HUES64 (cell line): ENCODE measurements around the gene CPE.

ENCODE experiments used
- H3K27ac ChIP-seq: 2 replicates; pipeline ENCODE4 v1.7.0; 2013; ENCODE audit warnings: low read depth, low read length, inconsistent platforms
- H3K27me3 ChIP-seq: 2 replicates; pipeline ENCODE4 v1.6.1; 2013; ENCODE audit warnings: mild to moderate bottlenecking, low read length; ENCODE audit not compliant: insufficient read depth
- H3K36me3 ChIP-seq: 2 replicates; pipeline ENCODE4 v1.6.1; 2013; ENCODE audit warnings: mild to moderate bottlenecking, low read length; ENCODE audit not compliant: insufficient read depth
- H3K4me1 ChIP-seq: 2 replicates; pipeline ENCODE4 v1.6.1; 2013; ENCODE audit warnings: mild to moderate bottlenecking, low read length, moderate library complexity; ENCODE audit not compliant: insufficient read depth
- H3K4me3 ChIP-seq: 2 replicates; pipeline ENCODE4 v1.5.1; 2013; ENCODE audit warnings: mild to moderate bottlenecking, low read length, moderate library complexity
- H3K9ac ChIP-seq: 2 replicates; pipeline ENCODE4 v1.6.1; 2013; ENCODE audit warnings: mild to moderate bottlenecking, low read depth, low read length
- H3K9me3 ChIP-seq: 2 replicates; pipeline ENCODE4 v1.6.1; 2013; ENCODE audit warnings: low read depth, low read length; ENCODE audit not compliant: insufficient read depth
- WGBS: fragments of 150-250, 120-280 bp; methylation state at CpG from one replicate; pipeline ENCODE4 v1.1.7; 2013; ENCODE audit warnings: missing lambda C conversion rate; 5-methylcytosine and 5-hydroxymethylcytosine counted together

Gene CPE

DNA sequence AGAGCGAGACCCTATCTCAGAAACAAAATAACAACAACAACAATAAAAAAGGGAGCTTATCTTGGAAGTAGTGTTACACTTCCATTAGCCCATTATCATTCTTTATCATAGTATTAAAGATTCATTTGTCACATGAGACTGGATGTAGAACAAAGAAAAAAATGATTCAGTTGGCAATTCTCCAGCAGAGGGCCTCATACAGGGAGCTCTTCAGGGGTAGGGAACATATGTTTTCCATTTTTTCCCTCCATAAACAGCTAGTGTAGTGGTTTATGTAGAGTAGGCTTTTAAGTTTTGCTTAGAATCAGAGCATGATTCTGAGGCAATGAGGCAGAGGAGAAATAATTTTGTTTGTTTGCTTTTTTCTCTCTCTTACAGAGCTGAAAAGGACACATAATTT is 5.8 kb downstream of the CPE start:
- Histone ChIP-seq H3K4me3 (no peak overlapping the region), H3K9ac (no peak overlapping the region), H3K9me3 (no peaks in the 10 kb centered on the region), H3K27me3 (peaks cover 9% of the 10 kb centered on the region), H3K36me3 (no peaks in the 10 kb centered on the region), H3K4me1 (peaks cover 34% of the 10 kb centered on the region), H3K27ac (no peak overlapping the region)
- 100% methylated on average over 1 of the region's 1 CpG for WGBS

DNA sequence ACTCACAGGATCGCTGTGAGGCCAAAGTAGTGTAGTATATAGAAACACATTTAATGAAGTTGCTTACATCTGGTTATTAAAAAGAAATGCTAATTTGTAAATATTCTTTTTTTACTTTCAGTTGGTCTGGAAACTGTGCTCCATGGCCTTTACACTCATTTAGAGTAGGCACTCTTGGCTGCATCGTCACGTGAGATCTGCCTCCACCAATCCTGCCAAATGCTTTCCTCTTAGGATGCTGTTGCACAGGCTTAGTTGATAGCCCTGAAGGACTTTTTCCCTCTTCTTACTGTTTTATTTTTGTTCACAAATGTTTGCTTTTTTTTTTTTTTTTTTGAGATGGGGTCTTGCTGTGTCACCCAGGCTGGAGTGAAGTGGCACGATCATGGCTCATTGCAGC is 6.3 kb downstream of the CPE start:
- Histone ChIP-seq H3K27ac (no peak overlapping the region), H3K9me3 (no peaks in the 10 kb centered on the region), H3K36me3 (no peaks in the 10 kb centered on the region), H3K4me3 (no peak overlapping the region), H3K27me3 (peaks cover 4% of the 10 kb centered on the region), H3K4me1 (peaks cover 31% of the 10 kb centered on the region), H3K9ac (no peak overlapping the region)
- 96% methylated on average over 4 of the region's 4 CpGs for WGBS

- no peak overlapping the region for H3K27ac ChIP-seq
- H3K27me3 ChIP-seq = no peaks in the 10 kb centered on the region; the same call in 1 of the 2 replicates
- H3K9me3 ChIP-seq = no peaks in the 10 kb centered on the region
- H3K36me3 ChIP-seq = no peaks in the 10 kb centered on the region
- no peak overlapping the region for H3K4me3 ChIP-seq
- peaks cover 19% of the 10 kb centered on the region; the same call in 1 of the 2 replicates for H3K4me1 ChIP-seq
- no peak overlapping the region for H3K9ac ChIP-seq
- WGBS = 100% methylated on average over 1 of the region's 1 CpG
Observed at GRCh38 chr4:165386328-165386727, 7.5 kb downstream of the CPE start.

- no peaks in the 10 kb centered on the region for H3K36me3 ChIP-seq
- H3K4me3 ChIP-seq = no peak overlapping the region
- no peak overlapping the region for H3K27ac ChIP-seq
- H3K27me3 ChIP-seq = no peaks in the 10 kb centered on the region
- H3K4me1 ChIP-seq = peaks cover 5% of the 10 kb centered on the region; the same call in 1 of the 2 replicates
- H3K9me3 ChIP-seq = no peaks in the 10 kb centered on the region
- H3K9ac ChIP-seq = no peak overlapping the region
Observed at GRCh38 chr4:165388756-165389155, 9.9 kb downstream of the CPE start.

DNA sequence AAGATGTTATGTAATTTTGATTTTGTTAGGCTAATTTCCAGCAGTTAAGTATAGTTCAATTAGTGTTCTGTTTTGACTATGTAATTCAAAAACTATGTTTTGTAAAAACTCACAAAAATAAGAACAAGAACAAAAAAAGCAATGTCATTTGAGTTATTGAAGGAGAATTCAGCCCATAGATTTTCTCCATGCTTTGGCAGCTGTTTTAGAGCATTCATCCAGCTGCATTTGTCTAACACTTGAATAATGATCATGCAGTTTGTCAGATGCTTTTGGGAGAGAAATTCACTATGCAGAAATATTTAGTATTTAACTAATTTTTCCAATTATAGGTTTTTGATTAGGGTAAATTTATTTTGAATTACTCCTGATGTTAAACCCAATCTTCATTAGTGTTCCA is 14.2 kb downstream of the CPE start:
- Histone ChIP-seq H3K9ac (no peak overlapping the region), H3K36me3 (no peaks in the 10 kb centered on the region), H3K9me3 (no peaks in the 10 kb centered on the region), H3K27me3 (no peaks in the 10 kb centered on the region), H3K4me1 (no peaks in the 10 kb centered on the region), H3K27ac (no peak overlapping the region), H3K4me3 (no peak overlapping the region)

DNA sequence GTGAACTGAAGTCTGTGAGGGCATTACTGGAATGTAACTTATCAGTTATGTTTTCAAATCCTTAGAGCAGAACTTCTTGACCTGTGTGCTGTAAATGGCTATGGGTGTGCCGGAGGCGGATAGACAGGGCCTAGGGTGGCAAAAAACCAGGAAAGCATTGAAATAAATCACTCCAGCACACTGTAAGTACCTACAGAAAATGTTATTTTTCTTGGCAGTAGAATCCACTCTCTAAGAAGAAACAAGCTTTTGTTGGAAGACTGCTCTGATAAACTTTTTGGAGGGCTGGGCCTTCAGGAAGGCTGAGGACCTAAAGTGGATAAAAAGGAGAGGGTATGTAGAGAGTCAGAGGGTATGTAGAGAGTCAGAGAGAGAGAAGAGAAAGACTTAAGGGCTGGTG is 14.9 kb downstream of the CPE start:
- no peaks in the 10 kb centered on the region for H3K36me3 ChIP-seq
- no peaks in the 10 kb centered on the region for H3K9me3 ChIP-seq
- H3K27me3 ChIP-seq = no peaks in the 10 kb centered on the region
- H3K9ac ChIP-seq = no peak overlapping the region
- 50% methylated on average over 2 of the region's 2 CpGs for WGBS
- no peaks in the 10 kb centered on the region; the same call in 1 of the 2 replicates for H3K4me1 ChIP-seq
- H3K27ac ChIP-seq = no peak overlapping the region
- H3K4me3 ChIP-seq = no peak overlapping the region

DNA sequence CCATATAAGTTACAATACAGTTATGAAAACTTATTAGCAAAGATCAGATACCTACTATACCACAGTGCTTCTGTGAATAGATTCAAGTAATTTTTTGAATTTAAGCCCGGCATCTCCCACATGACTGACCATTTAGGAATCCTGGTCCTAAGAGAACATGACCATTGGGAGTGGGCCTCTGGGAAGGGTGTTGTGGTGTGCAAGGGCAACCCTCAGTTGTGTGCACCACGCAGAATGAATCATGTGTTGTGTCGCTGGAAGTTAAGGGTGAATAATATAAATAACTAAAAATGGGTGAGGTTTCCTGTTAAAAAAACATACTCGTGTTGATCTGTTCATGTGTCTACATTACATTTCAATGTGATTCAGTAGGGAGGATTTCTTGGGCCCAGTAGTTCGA is 15.5 kb downstream of the CPE start:
- no peaks in the 10 kb centered on the region for H3K9me3 ChIP-seq
- H3K27me3 ChIP-seq = no peaks in the 10 kb centered on the region
- H3K4me1 ChIP-seq = no peaks in the 10 kb centered on the region; the same call in 1 of the 2 replicates
- H3K4me3 ChIP-seq = no peak overlapping the region
- no peak overlapping the region for H3K27ac ChIP-seq
- 95% methylated on average over 5 of the region's 5 CpGs for WGBS
- no peaks in the 10 kb centered on the region for H3K36me3 ChIP-seq
- H3K9ac ChIP-seq = no peak overlapping the region

GRCh38 chr4:165398570-165398969 is 19.8 kb downstream of the CPE start:
- Histone ChIP-seq H3K9me3 (no peaks in the 10 kb centered on the region), H3K4me3 (no peak overlapping the region), H3K27ac (no peak overlapping the region), H3K4me1 (no peaks in the 10 kb centered on the region; the same call in 1 of the 2 replicates), H3K9ac (no peak overlapping the region), H3K36me3 (no peaks in the 10 kb centered on the region), H3K27me3 (no peaks in the 10 kb centered on the region)
- 68% methylated on average over 1 of the region's 1 CpG for WGBS

DNA sequence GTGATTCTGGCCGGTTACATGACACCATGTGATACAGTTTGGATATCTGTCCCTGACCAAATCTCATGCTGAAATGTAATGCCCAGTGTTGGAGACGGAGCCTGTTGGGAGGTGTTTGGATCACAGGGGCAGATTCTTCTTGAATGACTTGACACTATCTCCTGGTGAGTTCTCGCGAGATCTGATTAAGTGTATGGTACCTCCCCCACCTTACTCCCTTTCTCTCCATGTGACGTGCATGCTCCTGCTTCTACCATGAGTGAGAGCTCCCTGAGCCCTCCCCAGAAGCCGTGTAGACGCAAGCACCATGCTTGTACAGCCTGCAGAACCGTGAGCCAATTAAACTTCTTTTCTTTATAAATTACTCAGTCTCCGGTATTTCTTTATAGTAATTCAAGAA is 23.6 kb downstream of the CPE start:
- 94% methylated on average over 9 of the region's 9 CpGs for WGBS
- H3K36me3 ChIP-seq = no peaks in the 10 kb centered on the region
- no peak overlapping the region for H3K4me3 ChIP-seq
- H3K9me3 ChIP-seq = no peaks in the 10 kb centered on the region
- H3K27me3 ChIP-seq = no peaks in the 10 kb centered on the region
- no peak overlapping the region for H3K27ac ChIP-seq
- H3K9ac ChIP-seq = no peak overlapping the region
- H3K4me1 ChIP-seq = no peaks in the 10 kb centered on the region; the same call in 1 of the 2 replicates

- H3K27me3 ChIP-seq = no peaks in the 10 kb centered on the region
- H3K36me3 ChIP-seq = no peaks in the 10 kb centered on the region
- WGBS = 92% methylated on average over 1 of the region's 2 CpGs
- no peak overlapping the region for H3K4me3 ChIP-seq
- H3K9ac ChIP-seq = no peak overlapping the region
- no peaks in the 10 kb centered on the region for H3K9me3 ChIP-seq
- H3K27ac ChIP-seq = no peak overlapping the region
- no peaks in the 10 kb centered on the region; the same call in 1 of the 2 replicates for H3K4me1 ChIP-seq
Observed at GRCh38 chr4:165403048-165403447, 24.2 kb downstream of the CPE start.

GRCh38 chr4:165403637-165404036 is 24.8 kb downstream of the CPE start:
- no peaks in the 10 kb centered on the region for H3K4me1 ChIP-seq
- H3K4me3 ChIP-seq = no peak overlapping the region
- no peak overlapping the region for H3K9ac ChIP-seq
- no peaks in the 10 kb centered on the region for H3K9me3 ChIP-seq
- no peaks in the 10 kb centered on the region for H3K36me3 ChIP-seq
- no peaks in the 10 kb centered on the region for H3K27me3 ChIP-seq
- H3K27ac ChIP-seq = no peak overlapping the region
- WGBS = 90% methylated on average over 4 of the region's 4 CpGs

DNA sequence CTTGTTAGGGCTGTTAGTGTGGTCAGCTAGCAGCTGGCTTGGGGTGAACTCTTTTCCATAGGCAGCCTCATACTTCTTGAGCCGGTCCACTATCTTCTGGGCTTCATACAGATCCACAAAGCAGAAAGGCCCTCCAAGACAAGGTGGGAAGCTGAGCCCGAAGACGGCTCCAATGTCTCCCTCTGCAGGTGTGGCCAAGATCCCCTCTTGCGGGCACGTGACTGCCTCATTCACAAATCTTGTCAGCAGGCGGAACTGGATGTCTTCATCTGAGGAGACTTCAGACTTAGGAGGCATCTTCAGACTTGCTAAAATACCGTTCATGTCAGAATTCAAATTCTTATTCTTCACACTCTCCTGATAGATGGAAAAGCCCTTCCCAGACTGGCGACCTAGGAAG is 25.3 kb downstream of the CPE start:
- Histone ChIP-seq H3K4me3 (no peak overlapping the region), H3K27me3 (no peaks in the 10 kb centered on the region), H3K4me1 (no peaks in the 10 kb centered on the region), H3K9me3 (no peaks in the 10 kb centered on the region), H3K36me3 (no peaks in the 10 kb centered on the region), H3K27ac (no peak overlapping the region), H3K9ac (no peak overlapping the region)
- WGBS = 93% methylated on average over 8 of the region's 8 CpGs
